Panc1 (cell line): ENCODE data around the gene APOL5. TPM values are rescaled to one million over a fixed set of nuclear protein-coding genes. Genes with fewer than 3 reads are reported as not detected.

Source experiments
- ATAC-seq: fragments of 200-7000 bp; cut with Tn5 transposase; 2 replicates; pipeline ENCODE4 v1.9.1; 2020; ENCODE audit warnings: mild to moderate bottlenecking, moderate library complexity
- BruUV-seq: library from RNA; stranded (reverse); fragments of 400-500 nt; replicated peaks from 2 replicates; lab custom pipeline; 2021; lab: Mats Ljungman, UMichigan
- CTCF ChIA-PET: fragments of 300-600 bp; sonication (Branson Sonifier 250); formaldehyde crosslinking; loops from one replicate; lab custom pipeline; 2022; ENCODE audit warnings: antibody characterized with exemption; lab: Charles Lee
- POLR2A ChIA-PET: fragments of 300-600 bp; sonication (Branson Sonifier 250); formaldehyde crosslinking; loops from one replicate; lab custom pipeline; 2022; ENCODE audit warnings: antibody characterized with exemption; lab: Charles Lee
- DNase-seq: peaks from one replicate; pipeline ENCODE4 v3.0.0-alpha.2; 2010; ENCODE audit warnings: low read depth, low spot score
- H3K27ac ChIP-seq: 2 replicates; pipeline ENCODE4 v1.5.1; 2011; ENCODE audit warnings: mild to moderate bottlenecking, low read length, inconsistent platforms
- H3K27me3 ChIP-seq: fragments of 200-500 bp; sonication (Bioruptor generic); 2 replicates; pipeline ENCODE4 v1.6.0; 2014; ENCODE audit warnings: low read length, inconsistent platforms; ENCODE audit not compliant: control insufficient read depth, insufficient read depth
- H3K36me3 ChIP-seq: fragments of 200-500 bp; sonication (Bioruptor generic); 2 replicates; pipeline ENCODE4 v1.5.1; 2014; ENCODE audit warnings: inconsistent platforms, mild to moderate bottlenecking, low read length, moderate library complexity; ENCODE audit not compliant: control insufficient read depth, insufficient read depth
- H3K4me1 ChIP-seq: 2 replicates; pipeline ENCODE4 v1.5.1; 2011; ENCODE audit warnings: inconsistent platforms, mild to moderate bottlenecking, low read length, moderate library complexity; ENCODE audit not compliant: control insufficient read depth, insufficient read depth
- H3K4me3 ChIP-seq, 2 experiments: 2 replicates each; pipeline ENCODE4 v1.5.1; 2011 to 2012; ENCODE audit warnings: low read depth in 2 of 2, low read length in 2 of 2, mild to moderate bottlenecking in 2 of 2, inconsistent platforms in 1 of 2, moderate library complexity in 1 of 2
- H3K9me3 ChIP-seq: fragments of 200-500 bp; sonication (Bioruptor generic); 2 replicates; pipeline ENCODE4 v1.5.1; 2014; ENCODE audit warnings: low read depth, mild to moderate bottlenecking, inconsistent platforms, low read length, moderate library complexity; ENCODE audit not compliant: control insufficient read depth, insufficient read depth
- POLR2AphosphoS5 ChIP-seq: IDR thresholded peaks from 2 replicates; pipeline ENCODE4 v1.6.1; 2012; ENCODE audit warnings: mild to moderate bottlenecking, low read depth, low read length, moderate library complexity
- SIN3A ChIP-seq: IDR thresholded peaks from 2 replicates; pipeline ENCODE4 v1.6.1; 2012; ENCODE audit warnings: low read depth, mild to moderate bottlenecking, low read length, moderate library complexity, borderline replicate concordance; ENCODE audit not compliant: insufficient read depth
- TCF7L2 ChIP-seq: IDR thresholded peaks from 2 replicates; pipeline ENCODE4 v1.6.1; 2011; ENCODE audit warnings: mild to moderate bottlenecking, low read depth, low read length, inconsistent platforms
- in situ Hi-C: cut with HindIII; loops from 2 replicates; pipeline ENCODE4 v1.10.0; 2016; ENCODE audit warnings: low sequenced_read_pairs, low pct_unique_long_range_greater_than_20kb
- intact Hi-C: fragments of 100-400 bp; cut with micrococcal nuclease; formaldehyde crosslinking; loops from one replicate; pipeline ENCODE4 v1.10.0; 2022; ENCODE audit not compliant: unreplicated experiment
- total RNA-seq: library from RNA; stranded (reverse); gene quantifications from one replicate; pipeline ENCODE4 v1.2.1, GENCODE V29; 2021; ENCODE audit not compliant: unreplicated experiment
- TF ChIP-seq, protein P1 (sequence below), 2 experiments: IDR thresholded peaks; 2 replicates each; pipeline ENCODE4 v1.6.1; 2011 to 2012; ENCODE audit warnings: low read depth in 2 of 2, control low read depth in 1 of 2, low read length in 1 of 2, mild to moderate bottlenecking in 1 of 2, moderate library complexity in 1 of 2; ENCODE audit not compliant: insufficient read depth in 1 of 2
- TF ChIP-seq, protein P2 (sequence below): fragments of 450-650 bp; IDR thresholded peaks from 2 replicates; pipeline ENCODE4 v1.5.1; 2017; ENCODE audit warnings: mild to moderate bottlenecking

The APOL5 gene
- total RNA-seq, 1 experiment from 2014 or later: not detected

DNA sequence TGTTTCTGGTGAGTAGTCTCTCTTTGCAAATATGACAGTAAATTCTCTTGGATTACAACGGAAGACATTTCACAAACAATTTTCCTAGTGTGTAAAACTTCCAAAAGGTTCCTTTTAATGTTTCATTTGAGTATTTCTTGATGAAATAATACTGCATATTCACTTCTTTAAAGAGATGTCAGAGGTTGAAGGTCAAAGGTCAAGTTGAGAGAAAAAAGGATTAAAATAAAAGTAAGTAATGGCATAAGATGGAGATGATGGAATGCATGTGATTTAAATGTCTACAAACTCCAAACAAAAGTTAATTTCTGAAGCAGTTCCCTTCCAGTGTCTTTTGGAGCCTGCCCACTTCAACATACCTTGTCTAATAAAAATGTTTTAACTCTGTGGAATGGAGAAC, 40.7 kb downstream of the APOL5 start:
- POLR2A ChIA-PET: no interaction called here
- no TSS peak for BruUV-seq
- Histone ChIP-seq H3K4me1 (no peaks in the 10 kb centered on the region), H3K36me3 (peaks cover 11% of the 10 kb centered on the region; the same call in 1 of the 2 replicates), H3K27me3 (no peaks in the 10 kb centered on the region), H3K4me3 (no peak overlapping the region), H3K9me3 (no peaks in the 10 kb centered on the region), H3K27ac (no peak overlapping the region)
- in situ Hi-C loops (no loop called here), intact Hi-C loops (no loop called here)
- DNase-seq (no peak), ATAC-seq (no peak)
- CTCF ChIA-PET: no interaction called here
- TF ChIP-seq, protein P1, sequence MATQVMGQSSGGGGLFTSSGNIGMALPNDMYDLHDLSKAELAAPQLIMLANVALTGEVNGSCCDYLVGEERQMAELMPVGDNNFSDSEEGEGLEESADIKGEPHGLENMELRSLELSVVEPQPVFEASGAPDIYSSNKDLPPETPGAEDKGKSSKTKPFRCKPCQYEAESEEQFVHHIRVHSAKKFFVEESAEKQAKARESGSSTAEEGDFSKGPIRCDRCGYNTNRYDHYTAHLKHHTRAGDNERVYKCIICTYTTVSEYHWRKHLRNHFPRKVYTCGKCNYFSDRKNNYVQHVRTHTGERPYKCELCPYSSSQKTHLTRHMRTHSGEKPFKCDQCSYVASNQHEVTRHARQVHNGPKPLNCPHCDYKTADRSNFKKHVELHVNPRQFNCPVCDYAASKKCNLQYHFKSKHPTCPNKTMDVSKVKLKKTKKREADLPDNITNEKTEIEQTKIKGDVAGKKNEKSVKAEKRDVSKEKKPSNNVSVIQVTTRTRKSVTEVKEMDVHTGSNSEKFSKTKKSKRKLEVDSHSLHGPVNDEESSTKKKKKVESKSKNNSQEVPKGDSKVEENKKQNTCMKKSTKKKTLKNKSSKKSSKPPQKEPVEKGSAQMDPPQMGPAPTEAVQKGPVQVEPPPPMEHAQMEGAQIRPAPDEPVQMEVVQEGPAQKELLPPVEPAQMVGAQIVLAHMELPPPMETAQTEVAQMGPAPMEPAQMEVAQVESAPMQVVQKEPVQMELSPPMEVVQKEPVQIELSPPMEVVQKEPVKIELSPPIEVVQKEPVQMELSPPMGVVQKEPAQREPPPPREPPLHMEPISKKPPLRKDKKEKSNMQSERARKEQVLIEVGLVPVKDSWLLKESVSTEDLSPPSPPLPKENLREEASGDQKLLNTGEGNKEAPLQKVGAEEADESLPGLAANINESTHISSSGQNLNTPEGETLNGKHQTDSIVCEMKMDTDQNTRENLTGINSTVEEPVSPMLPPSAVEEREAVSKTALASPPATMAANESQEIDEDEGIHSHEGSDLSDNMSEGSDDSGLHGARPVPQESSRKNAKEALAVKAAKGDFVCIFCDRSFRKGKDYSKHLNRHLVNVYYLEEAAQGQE (IDR thresholded peaks at IDR 0.05; ENCODE audit: insufficient read depth in 1 of 2, low read depth in 2 of 2, low read length in 1 of 2): no peak
- TF ChIP-seq, protein P2, sequence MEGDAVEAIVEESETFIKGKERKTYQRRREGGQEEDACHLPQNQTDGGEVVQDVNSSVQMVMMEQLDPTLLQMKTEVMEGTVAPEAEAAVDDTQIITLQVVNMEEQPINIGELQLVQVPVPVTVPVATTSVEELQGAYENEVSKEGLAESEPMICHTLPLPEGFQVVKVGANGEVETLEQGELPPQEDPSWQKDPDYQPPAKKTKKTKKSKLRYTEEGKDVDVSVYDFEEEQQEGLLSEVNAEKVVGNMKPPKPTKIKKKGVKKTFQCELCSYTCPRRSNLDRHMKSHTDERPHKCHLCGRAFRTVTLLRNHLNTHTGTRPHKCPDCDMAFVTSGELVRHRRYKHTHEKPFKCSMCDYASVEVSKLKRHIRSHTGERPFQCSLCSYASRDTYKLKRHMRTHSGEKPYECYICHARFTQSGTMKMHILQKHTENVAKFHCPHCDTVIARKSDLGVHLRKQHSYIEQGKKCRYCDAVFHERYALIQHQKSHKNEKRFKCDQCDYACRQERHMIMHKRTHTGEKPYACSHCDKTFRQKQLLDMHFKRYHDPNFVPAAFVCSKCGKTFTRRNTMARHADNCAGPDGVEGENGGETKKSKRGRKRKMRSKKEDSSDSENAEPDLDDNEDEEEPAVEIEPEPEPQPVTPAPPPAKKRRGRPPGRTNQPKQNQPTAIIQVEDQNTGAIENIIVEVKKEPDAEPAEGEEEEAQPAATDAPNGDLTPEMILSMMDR: no peak
- TF ChIP-seq SIN3A (no peak), TCF7L2 (no peak), POLR2AphosphoS5 (no peak)

- peaks cover 10% of the 10 kb centered on the region; the same call in 1 of the 2 replicates for H3K36me3 ChIP-seq
- no peak for DNase-seq
These were observed 43.4 kb downstream of the APOL5 start for GRCh38 chr22:35761037-35761436.

More at GRCh38 chr22:35761037-35761436, 43.4 kb downstream of the APOL5 start:
- TF ChIP-seq TCF7L2: no peak
- TF ChIP-seq, protein P2: peak; percentile 15; the same call in 1 of the 2 replicates
- Histone ChIP-seq H3K4me3 (no peak overlapping the region), H3K4me1 (no peaks in the 10 kb centered on the region), H3K9me3 (no peaks in the 10 kb centered on the region), H3K27me3 (no peaks in the 10 kb centered on the region), H3K27ac (no peak overlapping the region)
- in situ Hi-C loops (no loop called here), intact Hi-C loops (no loop called here)
- CTCF ChIA-PET: no interaction called here
- BruUV-seq: no TSS peak
- no peak for ATAC-seq
- POLR2A ChIA-PET: interaction anchor here (1.1 kb wide), 1 partner anchor 155 kb away, joined by 3 read pairs; no protein-coding TSS in a partner anchor
